ENCODE measurements around the gene OR6V1.

OR6V1 gene

DNA sequence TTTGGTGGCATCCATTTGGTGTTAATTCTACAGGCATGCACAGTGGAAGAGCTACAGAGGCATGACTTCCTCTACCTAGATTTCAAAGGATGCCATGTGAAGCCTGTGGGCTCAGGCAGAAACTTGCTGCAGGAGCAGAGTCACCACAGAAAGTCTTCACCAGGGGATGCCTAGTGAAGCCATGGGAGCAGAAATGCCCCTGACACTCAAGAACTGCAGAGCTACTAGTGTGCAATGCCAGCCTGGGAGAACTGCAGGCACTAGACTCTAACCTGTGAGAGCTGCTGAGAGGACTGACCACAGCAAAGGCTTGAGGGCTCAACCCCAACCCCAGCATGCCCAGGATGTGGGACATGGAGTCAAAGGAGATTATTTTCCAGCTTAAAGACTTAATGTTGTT is 29.1 kb upstream of the OR6V1 start:
- H3K4me3 ChIP-seq (ENCODE audit: low read depth, low read length) = no peak overlapping the region
- no peak for DNase-seq (ENCODE audit: low read depth)
- TF ChIP-seq, protein P1, sequence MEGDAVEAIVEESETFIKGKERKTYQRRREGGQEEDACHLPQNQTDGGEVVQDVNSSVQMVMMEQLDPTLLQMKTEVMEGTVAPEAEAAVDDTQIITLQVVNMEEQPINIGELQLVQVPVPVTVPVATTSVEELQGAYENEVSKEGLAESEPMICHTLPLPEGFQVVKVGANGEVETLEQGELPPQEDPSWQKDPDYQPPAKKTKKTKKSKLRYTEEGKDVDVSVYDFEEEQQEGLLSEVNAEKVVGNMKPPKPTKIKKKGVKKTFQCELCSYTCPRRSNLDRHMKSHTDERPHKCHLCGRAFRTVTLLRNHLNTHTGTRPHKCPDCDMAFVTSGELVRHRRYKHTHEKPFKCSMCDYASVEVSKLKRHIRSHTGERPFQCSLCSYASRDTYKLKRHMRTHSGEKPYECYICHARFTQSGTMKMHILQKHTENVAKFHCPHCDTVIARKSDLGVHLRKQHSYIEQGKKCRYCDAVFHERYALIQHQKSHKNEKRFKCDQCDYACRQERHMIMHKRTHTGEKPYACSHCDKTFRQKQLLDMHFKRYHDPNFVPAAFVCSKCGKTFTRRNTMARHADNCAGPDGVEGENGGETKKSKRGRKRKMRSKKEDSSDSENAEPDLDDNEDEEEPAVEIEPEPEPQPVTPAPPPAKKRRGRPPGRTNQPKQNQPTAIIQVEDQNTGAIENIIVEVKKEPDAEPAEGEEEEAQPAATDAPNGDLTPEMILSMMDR (conservative IDR thresholded peaks at IDR 0.05; ENCODE audit: low read depth, low read length) = no peak

DNA sequence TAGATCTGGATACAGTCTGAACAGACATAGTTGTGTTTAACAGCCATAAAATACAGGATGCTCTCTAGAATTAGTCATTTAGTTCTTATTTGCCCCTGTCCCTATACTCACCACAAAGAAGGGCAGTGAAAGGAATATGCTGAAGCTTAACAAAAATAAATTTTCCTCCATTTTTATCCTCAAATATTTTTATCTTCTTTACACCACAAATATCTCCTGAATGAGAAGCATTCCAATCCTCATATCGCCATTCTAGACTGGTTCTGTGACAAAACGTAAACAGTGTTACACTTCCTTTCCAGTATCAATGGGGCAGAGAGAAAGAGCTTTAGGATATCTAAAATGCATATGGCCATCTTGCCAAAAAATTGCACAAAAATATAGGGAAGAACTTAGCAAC is 26.8 kb upstream of the OR6V1 start:
- no peak for DNase-seq (ENCODE audit: low read depth)
- TF ChIP-seq, protein P1 (conservative IDR thresholded peaks at IDR 0.05; ENCODE audit: low read depth, low read length) = no peak
- no peak overlapping the region for H3K4me3 ChIP-seq (ENCODE audit: low read depth, low read length)

DNA sequence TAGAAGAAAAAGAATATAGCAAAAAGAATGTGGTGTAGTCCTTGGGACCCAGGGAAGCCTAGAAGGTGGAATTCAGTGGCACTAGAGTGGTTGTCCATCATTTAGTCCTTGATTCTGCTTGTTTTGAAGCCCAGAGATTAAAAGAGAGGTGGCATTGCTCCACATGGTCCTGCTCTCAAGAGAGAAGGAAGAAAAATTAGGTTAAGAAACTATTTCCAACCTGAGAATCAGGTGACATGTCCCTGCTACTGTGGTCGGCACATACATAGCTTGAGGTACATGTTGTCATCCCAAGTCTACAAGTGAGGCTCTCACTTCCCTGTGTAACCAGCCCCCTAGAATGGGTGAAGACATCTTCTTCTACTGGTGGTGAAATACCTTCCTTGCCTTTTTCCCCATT is 25.1 kb upstream of the OR6V1 start, which contains the start of gene OR9A2:
TSS of gene OR9A2 (minus strand) at position 101 of the 400 bp plus-strand sequence. CDS start at position 101, 0 bp downstream.
- H3K4me3 ChIP-seq (ENCODE audit: low read depth, low read length) = no peak within 1 kb of the TSS
- TF ChIP-seq, protein P1 (conservative IDR thresholded peaks at IDR 0.05; ENCODE audit: low read depth, low read length) = no peak
- DNase-seq (ENCODE audit: low read depth) = no peak

DNA sequence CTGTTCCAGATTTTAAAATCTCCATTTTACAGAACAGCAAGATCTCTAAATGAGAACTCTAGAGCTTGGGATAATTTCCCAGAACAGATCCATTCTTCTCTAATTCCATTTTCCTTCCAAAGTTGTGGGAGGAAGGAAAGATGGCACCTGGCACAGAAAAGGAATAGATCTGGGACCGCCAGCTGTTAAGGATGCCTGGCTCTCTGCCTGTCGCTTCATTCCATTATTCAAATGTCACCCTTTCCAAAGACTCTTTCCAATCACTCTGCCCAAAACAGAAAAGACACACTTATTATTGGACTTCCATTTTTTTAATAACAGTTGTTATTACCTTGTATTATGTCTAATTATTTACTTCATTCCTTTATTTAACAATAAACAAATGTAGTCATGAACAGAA is 24.5 kb upstream of the OR6V1 start:
- TF ChIP-seq, protein P1 (conservative IDR thresholded peaks at IDR 0.05; ENCODE audit: low read depth, low read length) = no peak
- no peak for DNase-seq (ENCODE audit: low read depth)
- no peak overlapping the region for H3K4me3 ChIP-seq (ENCODE audit: low read depth, low read length)

DNA sequence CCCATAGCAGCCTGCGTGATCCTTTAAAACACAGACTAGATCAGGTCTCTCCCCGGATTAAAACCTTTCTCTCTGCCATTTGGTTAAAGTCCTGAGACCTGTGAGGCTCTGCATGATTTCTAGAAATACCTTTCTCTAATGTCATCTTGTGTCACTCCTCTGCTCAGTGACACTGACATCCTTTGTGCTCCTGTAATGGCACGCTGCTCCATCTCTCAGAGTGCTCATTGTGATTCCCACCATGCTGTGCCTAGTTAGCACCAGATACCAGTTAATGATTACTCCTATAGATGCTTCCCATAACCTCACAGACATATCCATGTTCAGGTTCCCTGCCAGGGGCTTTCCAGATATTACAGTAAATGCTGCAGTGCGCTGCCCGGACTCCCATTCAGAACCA is 13.5 kb upstream of the OR6V1 start:
- DNase-seq (ENCODE audit: low read depth) = no peak
- TF ChIP-seq, protein P1 (conservative IDR thresholded peaks at IDR 0.05; ENCODE audit: low read depth, low read length) = no peak
- H3K4me3 ChIP-seq (ENCODE audit: low read depth, low read length) = no peak overlapping the region

DNA sequence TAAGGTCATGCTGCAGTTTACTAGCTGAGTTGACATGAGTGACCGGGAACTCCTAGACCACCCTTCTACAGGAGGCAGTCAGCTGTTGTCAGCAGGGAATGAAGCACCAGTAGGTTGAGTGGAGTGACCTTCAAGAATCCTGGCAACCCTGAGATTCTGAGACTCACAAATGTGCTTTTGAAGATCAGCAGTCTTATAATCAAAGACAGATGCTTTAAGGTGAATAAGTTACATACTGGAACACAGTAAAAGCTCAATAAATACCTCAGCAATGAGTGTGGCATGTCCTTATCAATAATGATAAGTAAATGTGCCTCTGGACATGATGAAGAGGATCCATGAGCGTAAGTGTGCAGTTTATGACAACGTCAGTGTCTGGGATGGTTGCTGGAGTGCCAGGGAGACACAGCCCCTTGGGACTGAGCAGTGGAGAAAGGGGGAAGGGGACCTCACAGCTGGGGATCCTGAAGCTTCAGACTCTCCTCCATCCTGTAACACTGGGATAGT is 11.9 kb upstream of the OR6V1 start:
- TF ChIP-seq, protein P1 (conservative IDR thresholded peaks at IDR 0.05; ENCODE audit: low read depth, low read length) = no peak
- H3K4me3 ChIP-seq (ENCODE audit: low read depth, low read length) = no peak overlapping the region
- DNase-seq (ENCODE audit: low read depth) = no peak

DNA sequence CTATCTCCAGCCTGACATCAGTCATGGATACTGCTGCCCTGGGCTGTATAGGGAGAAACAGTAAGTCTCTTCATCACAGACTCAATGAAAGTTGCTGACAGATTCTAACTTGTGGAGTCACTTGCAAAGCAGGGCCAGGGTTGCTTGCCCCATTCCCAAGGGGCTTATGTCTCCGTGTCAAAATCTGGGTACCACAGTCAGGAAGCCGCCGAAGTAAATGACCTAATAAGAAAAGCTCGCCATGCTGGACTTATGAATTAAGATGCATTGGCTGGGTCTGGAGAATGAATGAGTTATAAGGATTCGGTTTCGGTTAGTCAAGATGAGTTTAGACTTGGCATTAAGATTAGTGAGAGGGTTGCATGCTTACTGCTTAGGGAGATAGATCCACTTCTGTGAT is 10.8 kb upstream of the OR6V1 start:
- no peak for DNase-seq (ENCODE audit: low read depth)
- TF ChIP-seq, protein P1 (conservative IDR thresholded peaks at IDR 0.05; ENCODE audit: low read depth, low read length) = no peak
- no peak overlapping the region for H3K4me3 ChIP-seq (ENCODE audit: low read depth, low read length)
